Ishikawa (cell line): ENCODE results near the gene MCEE.

Experiments used
- CEBPB ChIP-seq: IDR thresholded peaks from 2 replicates; pipeline ENCODE4 v1.6.1; 2012
- RAD21 ChIP-seq: IDR thresholded peaks from 2 replicates; pipeline ENCODE4 v1.6.1; 2012; ENCODE audit warnings: low read depth
- TF ChIP-seq, protein P1 (sequence below): IDR thresholded peaks from 2 replicates; pipeline ENCODE4 v1.6.1; 2012; ENCODE audit warnings: low read depth, mild to moderate bottlenecking

DNA sequence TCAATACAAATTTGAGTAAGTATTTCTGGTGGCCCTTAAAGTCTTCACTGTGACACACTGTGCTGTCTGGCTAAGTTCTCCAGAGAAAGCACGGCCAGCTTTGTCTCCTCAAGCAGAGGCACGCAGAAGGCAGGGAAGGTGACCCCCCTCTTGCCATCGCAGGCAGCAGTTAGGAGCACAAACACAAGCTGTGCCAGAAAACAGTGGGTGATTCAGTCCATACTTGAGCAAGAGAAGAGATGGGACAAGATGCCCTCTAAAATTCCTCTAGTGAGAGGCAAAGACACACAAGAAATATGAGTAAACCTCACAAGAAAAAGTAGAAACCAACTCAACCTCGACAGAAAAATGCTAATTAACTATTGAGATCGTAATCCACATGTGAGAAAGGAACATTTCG, 9.8 kb downstream of the MCEE start:
- TF ChIP-seq RAD21 (no peak), CEBPB (no peak)
- TF ChIP-seq, protein P1, sequence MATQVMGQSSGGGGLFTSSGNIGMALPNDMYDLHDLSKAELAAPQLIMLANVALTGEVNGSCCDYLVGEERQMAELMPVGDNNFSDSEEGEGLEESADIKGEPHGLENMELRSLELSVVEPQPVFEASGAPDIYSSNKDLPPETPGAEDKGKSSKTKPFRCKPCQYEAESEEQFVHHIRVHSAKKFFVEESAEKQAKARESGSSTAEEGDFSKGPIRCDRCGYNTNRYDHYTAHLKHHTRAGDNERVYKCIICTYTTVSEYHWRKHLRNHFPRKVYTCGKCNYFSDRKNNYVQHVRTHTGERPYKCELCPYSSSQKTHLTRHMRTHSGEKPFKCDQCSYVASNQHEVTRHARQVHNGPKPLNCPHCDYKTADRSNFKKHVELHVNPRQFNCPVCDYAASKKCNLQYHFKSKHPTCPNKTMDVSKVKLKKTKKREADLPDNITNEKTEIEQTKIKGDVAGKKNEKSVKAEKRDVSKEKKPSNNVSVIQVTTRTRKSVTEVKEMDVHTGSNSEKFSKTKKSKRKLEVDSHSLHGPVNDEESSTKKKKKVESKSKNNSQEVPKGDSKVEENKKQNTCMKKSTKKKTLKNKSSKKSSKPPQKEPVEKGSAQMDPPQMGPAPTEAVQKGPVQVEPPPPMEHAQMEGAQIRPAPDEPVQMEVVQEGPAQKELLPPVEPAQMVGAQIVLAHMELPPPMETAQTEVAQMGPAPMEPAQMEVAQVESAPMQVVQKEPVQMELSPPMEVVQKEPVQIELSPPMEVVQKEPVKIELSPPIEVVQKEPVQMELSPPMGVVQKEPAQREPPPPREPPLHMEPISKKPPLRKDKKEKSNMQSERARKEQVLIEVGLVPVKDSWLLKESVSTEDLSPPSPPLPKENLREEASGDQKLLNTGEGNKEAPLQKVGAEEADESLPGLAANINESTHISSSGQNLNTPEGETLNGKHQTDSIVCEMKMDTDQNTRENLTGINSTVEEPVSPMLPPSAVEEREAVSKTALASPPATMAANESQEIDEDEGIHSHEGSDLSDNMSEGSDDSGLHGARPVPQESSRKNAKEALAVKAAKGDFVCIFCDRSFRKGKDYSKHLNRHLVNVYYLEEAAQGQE: no peak
